HepG2 (cell line): Measurements from ENCODE around the gene WDCP. TPM values are rescaled to one million over a fixed set of nuclear protein-coding genes. Genes with fewer than 3 reads are reported as not detected.

Experiments used
- ATAD3A ChIP-seq: sonication (generic); formaldehyde crosslinking; IDR thresholded peaks from 2 replicates; pipeline ENCODE4 v1.4.0; 2020; ENCODE audit warnings: missing genetic modification reagents
- CERS6 ChIP-seq: sonication (generic); formaldehyde crosslinking; IDR thresholded peaks from 2 replicates; pipeline ENCODE4 v1.5.0; 2020; ENCODE audit warnings: missing genetic modification reagents
- JUND ChIP-seq: sonication (generic); formaldehyde crosslinking; IDR thresholded peaks from 2 replicates; pipeline ENCODE4 v1.8.0; 2022; ENCODE audit warnings: mild to moderate bottlenecking, missing genetic modification reagents
- MAF1 ChIP-seq: sonication (generic); formaldehyde crosslinking; IDR thresholded peaks from 2 replicates; pipeline ENCODE4 v1.5.0; 2020; ENCODE audit warnings: missing genetic modification reagents, borderline replicate concordance
- MXD3 ChIP-seq: IDR thresholded peaks from 2 replicates; pipeline ENCODE4 v1.6.1; 2016; ENCODE audit warnings: mild to moderate bottlenecking, missing biosample characterization, missing genetic modification reagents
- SIX1 ChIP-seq: sonication (generic); formaldehyde crosslinking; IDR thresholded peaks from 2 replicates; pipeline ENCODE4 v1.4.0; 2020; ENCODE audit warnings: missing genetic modification reagents, borderline replicate concordance
- TERF1 ChIP-seq: sonication (generic); formaldehyde crosslinking; IDR thresholded peaks from 2 replicates; pipeline ENCODE4 v1.8.0; 2022; ENCODE audit warnings: mild to moderate bottlenecking, missing genetic modification reagents, moderate library complexity
- ZFP62 ChIP-seq: sonication (generic); formaldehyde crosslinking; IDR thresholded peaks from 2 replicates; pipeline ENCODE4 v1.4.0; 2020; ENCODE audit warnings: missing genetic modification reagents
- ZNF142 ChIP-seq: sonication (generic); formaldehyde crosslinking; IDR thresholded peaks from 2 replicates; pipeline ENCODE4 v1.4.0; 2020; ENCODE audit warnings: missing genetic modification reagents
- ZNF335 ChIP-seq: sonication (generic); formaldehyde crosslinking; IDR thresholded peaks from 2 replicates; pipeline ENCODE4 v1.4.0; 2020; ENCODE audit warnings: missing genetic modification reagents
- ZNF879 ChIP-seq: sonication (generic); formaldehyde crosslinking; IDR thresholded peaks from 2 replicates; pipeline ENCODE4 v1.8.1; 2023; ENCODE audit warnings: missing genetic modification reagents
- ZSCAN22 ChIP-seq: sonication (generic); formaldehyde crosslinking; IDR thresholded peaks from 2 replicates; pipeline ENCODE4 v1.4.0; 2020; ENCODE audit warnings: mild to moderate bottlenecking, missing genetic modification reagents
- ZSCAN30 ChIP-seq: sonication (generic); formaldehyde crosslinking; IDR thresholded peaks from 2 replicates; pipeline ENCODE4 v1.5.0; 2020; ENCODE audit warnings: mild to moderate bottlenecking, missing genetic modification reagents
- polyA plus RNA-seq, 8 experiments: library from polyadenylated mRNA; depleted of rRNA in 3 of 8; stranded (reverse) in 7 of 8; unstranded in 1 of 8; fragments of >200 nt; fragmentation: Illumina TruSeq in 4 of 8; extraction: Trizol in 4 of 8; gene quantifications; 2 replicates each; pipeline versions ENCODE4 v1.2.1 to v1.2.3, GENCODE V29; 2011 to 2016; ENCODE audit warnings: low read depth in 4 of 8, missing spikeins in 1 of 8, mixed read lengths in 1 of 8; ENCODE audit not compliant: insufficient read depth in 1 of 8
- total RNA-seq, 5 experiments: library from RNA; depleted of rRNA; stranded (reverse); fragments of >200 nt; fragmentation: Illumina TruSeq; extraction: Trizol; gene quantifications; 2 replicates each; pipeline ENCODE4 v1.2.3, GENCODE V29; 2016; ENCODE audit warnings: low read depth in 1 of 5

Gene WDCP
- total and polyA plus RNA-seq, 2 of the 13 experiments (the other 11 are each of a cell fraction or from before 2014, with no cell fraction given), result 17.4 to 22.6 TPM

- TF ChIP-seq ZNF142, result no peak
- no peak for TF ChIP-seq MAF1
- TF ChIP-seq SIX1, result no peak
- no peak for TF ChIP-seq MXD3 (CRISPR knock-in tag)
- TF ChIP-seq JUND (CRISPR knock-in tag), result no peak; the same call in 1 of the 2 replicates
- TF ChIP-seq ZNF879 (CRISPR knock-in tag), result no peak
- TF ChIP-seq ZNF335, result no peak
- TF ChIP-seq ZFP62, result no peak
- no peak for TF ChIP-seq ZSCAN30 (CRISPR knock-in tag)
- no peak for TF ChIP-seq TERF1 (CRISPR knock-in tag)
- TF ChIP-seq CERS6, result no peak
- no peak for TF ChIP-seq ZSCAN22
- TF ChIP-seq ATAD3A, result no peak
These were observed 24.7 kb downstream of the WDCP start (continued) for GRCh38 chr2:24022324-24022974.
